D341Med (cell line): ENCODE measurements around the gene CCBE1.

Experiments
- DNase-seq: peaks from one replicate; pipeline ENCODE4 v3.0.0; 2012; ENCODE audit warnings: low spot score

CCBE1 gene

DNA sequence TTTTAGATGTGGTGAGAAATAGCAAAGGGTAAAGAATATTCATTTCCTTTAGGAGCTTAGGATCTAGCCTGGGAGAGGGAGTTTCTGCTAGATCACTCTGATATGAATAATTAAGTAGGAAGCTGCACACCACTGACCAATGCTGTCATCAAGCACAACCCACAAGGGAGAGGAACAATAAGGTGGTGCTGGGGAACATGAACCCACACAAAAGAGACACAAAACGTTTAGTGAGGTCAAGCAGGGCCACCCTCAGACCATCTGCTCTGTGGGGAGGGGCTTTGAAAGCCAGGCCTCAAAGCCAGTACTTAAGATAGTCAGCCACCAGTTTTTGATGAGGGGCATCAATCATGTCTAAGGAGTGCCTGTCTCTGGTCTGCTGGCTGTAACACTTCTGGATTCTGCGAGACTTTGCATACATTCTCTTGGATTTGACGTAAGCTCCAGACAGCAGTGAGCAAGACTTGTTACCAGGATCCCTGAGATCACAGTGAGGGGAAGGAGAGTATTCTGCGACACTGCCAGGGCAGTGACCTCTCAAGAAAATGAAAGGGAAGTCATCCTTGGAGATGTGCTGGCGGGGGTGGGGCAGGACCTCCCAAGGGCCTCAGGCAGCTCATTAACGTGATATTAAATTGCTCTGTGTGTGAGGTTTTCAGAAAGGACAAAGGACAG, 127.0 kb downstream of the CCBE1 start:
- no peak for DNase-seq

GRCh38 chr18:59569390-59569791, 127.8 kb downstream of the CCBE1 start:
- DNase-seq = no peak

GRCh38 chr18:59567431-59567830, 129.8 kb downstream of the CCBE1 start:
- no peak for DNase-seq

DNA sequence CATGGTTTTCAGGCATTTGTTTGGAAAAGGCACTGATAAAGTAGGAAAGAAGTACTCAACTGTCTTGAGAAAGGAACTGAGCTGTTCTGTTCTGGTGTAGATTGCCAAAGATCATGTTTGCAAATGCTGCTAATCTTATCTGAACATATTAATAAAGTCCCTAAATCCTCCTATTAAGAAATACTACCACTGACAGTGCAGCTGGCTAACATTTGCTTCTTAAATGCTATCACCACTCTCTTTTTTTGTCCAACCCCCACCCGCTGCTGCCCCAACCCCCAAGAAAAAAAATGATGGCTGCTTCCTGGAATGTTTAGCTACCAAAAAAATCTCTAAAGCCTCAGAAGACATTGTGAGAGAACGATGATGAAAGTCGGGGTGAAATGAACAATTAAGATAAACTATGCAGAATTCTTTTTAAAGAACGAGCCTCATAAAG, 130.7 kb downstream of the CCBE1 start:
- DNase-seq = no peak

GRCh38 chr18:59565957-59566356, 131.3 kb downstream of the CCBE1 start:
- DNase-seq = no peak

DNA sequence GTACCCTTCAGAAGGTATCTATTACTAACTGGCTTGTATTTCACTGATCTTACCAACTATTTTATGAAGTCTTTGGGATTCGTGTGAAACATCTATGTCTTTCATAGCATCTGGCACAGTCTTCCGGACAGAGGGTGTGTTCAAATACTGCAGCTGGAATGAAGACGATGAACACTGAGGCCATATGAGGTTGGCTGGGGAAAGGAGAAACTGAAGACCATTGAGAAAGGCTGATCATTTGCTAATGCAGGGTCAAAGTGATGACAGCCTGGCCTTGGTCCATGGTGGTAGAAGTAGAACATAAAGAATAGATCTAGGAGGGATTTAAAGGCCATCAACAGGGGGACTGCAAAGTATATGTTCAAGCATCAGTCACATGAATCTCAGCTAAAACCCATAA, 132.7 kb downstream of the CCBE1 start:
- DNase-seq = no peak

GRCh38 chr18:59563176-59563785, 133.9 kb downstream of the CCBE1 start:
- DNase-seq = no peak

GRCh38 chr18:59562751-59563150, 134.5 kb downstream of the CCBE1 start:
- no peak for DNase-seq

DNA sequence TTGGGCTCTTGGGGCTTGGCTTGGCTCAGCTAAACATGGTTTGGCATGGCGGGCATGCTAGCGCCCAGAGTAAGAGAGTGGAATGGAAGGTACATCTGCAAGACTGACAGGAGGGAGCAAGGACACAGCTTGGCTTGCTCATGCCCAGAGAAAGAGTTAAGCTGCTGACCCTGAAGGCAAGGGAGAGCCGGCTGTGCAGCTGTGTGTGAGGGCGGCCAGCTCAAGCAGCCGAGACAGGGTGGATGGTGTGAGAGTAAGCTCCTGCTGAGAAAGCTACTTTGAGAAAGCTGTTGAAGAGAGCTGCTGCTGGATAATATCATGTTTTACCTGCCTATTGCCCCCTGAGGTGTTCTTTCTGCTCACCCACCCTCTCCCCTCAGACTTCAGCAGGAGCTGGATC, 135.6 kb downstream of the CCBE1 start:
- DNase-seq = no peak

GRCh38 chr18:59560556-59560955, 136.7 kb downstream of the CCBE1 start:
- DNase-seq = no peak

DNA sequence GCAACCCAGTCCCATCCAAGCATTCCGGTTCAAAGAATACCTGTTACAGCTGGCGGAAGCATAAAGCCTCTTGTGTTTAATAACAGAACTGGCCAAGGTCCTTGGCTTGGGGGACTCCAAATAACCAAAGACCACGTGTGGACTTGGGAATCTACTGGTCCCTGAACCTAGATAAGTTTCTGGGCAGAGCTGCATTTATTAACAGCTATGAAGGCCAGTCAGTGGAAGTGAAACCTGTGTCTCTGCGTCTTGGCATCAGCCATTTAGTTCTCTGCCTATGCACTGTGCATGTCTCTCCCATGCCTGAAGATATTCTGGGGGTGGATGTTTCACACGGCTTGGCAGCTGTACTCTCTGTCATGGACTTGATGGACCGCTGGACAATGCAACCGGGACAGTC, 137.7 kb downstream of the CCBE1 start:
- no peak for DNase-seq

GRCh38 chr18:59555995-59556659, 141.1 kb downstream of the CCBE1 start:
- DNase-seq = no peak

GRCh38 chr18:59554796-59555335, 142.4 kb downstream of the CCBE1 start:
- no peak for DNase-seq

GRCh38 chr18:59553273-59553870, 143.9 kb downstream of the CCBE1 start:
- DNase-seq = no peak

DNA sequence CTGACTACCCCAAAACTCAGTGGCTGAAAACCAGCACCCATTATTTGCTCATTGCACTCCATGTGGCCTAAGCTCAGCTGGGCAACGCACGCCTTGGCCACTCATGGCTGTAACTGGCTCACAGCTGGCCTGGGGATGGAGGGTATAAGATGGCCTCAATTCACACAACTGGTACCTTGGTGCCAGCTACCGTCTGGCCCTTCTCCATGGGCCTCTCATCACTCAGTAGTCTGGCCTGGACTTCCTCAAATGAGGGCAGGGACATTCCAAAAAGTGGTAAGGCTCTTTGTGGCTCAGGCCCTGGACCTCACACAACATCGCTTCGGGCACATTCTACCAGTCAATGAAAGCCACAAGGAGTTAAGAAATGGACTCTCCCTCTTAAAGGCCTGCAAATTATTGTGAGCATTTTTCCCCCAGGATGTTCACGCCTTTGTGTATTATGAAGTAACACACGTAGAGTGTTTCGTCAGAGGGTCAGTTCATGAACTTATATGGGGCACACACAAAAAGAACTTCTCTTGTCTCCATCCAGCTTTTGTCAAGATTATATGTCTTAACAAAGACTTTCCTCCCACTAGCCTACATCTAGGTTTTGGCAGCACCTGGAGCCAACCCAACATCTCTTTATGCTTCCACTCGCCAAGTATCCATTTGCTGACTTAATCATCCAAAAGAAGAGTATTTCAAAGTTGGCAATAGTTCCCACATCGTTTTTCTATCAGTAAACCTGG, 145.2 kb downstream of the CCBE1 start:
- no peak for DNase-seq

DNA sequence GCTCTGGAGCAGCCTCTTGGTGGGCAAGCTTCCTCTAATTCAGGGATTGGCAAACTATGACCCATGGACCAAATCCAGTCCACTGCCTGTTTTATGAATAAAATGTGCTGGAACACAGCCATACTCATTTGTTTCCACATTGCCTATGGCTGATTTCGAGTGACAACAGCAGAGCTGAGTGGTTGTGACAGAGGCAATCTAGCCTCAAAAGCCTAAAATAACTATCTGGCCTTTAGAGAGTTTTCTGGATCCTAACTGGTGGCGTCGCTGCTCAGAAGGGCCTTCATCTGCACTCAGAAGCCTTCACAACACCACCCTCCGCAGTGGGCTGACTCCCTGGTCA, 147.1 kb downstream of the CCBE1 start:
- DNase-seq = no peak

- DNase-seq = no peak
Measured at GRCh38 chr18:59549503-59550173, 147.6 kb downstream of the CCBE1 start.

DNA sequence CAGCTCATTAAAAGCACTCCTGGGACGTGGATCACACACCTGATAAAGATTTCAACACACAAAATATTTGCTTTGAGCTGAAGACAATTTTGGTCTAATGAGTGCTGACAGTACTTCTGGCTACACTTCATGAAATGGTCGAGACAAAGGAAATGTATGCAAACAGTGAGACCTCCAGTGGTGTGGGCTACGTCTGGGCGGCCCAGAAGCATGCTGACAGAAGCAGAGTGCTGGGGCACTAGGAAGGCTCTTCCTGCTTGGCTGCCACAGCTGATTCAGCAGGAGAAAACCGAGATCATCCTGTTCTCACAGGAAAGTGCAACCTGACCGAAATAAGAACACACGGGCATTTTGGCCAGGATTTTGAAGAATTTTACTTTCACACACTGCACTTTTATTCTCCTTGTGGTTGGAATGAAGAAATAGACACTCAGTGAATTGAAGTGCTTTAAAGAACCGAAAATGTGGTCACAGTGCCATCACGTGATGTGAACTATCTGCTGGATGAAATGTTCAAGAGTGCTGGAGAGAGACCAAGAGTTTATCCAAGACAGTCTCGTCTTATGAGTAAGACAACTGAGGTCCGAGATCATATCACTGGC, 149.5 kb downstream of the CCBE1 start:
- no peak for DNase-seq

GRCh38 chr18:59546188-59546587, 151.0 kb downstream of the CCBE1 start:
- DNase-seq = no peak

DNA sequence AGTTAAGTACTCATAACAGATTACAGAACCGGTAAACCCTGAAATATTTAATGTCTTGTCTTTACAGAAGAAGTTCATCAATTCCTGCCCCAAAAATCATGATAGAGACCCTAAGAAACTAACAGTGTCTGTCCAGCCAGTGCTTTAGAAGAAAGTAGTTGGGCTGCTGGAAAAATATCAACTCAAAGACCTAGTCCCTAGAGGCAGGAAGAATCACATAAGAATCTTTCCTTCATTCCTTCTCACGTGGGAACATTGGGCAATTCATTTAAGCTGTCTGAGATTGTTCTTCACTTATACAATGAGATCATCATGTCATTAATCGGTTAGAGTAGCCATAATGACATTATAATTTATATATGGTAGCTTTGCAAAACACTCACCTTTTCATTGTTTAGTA, 156.4 kb downstream of the CCBE1 start:
- DNase-seq = no peak

- DNase-seq = no peak
Measured at GRCh38 chr18:59540346-59540745, 156.9 kb downstream of the CCBE1 start.
